HTR-8/SVneo (cell line): ENCODE data around the gene COL6A2.

Experiments used
- DNase-seq: peaks from one replicate; pipeline ENCODE4 v3.0.0; 2011; ENCODE audit warnings: low spot score, mixed read lengths; ENCODE audit not compliant: insufficient read length
- FAIRE-seq: peaks from 2 replicates; lab custom pipeline; 2011; peaks lifted over from hg19 to GRCh38; lab: Jason Lieb, UNC

COL6A2 gene

DNA sequence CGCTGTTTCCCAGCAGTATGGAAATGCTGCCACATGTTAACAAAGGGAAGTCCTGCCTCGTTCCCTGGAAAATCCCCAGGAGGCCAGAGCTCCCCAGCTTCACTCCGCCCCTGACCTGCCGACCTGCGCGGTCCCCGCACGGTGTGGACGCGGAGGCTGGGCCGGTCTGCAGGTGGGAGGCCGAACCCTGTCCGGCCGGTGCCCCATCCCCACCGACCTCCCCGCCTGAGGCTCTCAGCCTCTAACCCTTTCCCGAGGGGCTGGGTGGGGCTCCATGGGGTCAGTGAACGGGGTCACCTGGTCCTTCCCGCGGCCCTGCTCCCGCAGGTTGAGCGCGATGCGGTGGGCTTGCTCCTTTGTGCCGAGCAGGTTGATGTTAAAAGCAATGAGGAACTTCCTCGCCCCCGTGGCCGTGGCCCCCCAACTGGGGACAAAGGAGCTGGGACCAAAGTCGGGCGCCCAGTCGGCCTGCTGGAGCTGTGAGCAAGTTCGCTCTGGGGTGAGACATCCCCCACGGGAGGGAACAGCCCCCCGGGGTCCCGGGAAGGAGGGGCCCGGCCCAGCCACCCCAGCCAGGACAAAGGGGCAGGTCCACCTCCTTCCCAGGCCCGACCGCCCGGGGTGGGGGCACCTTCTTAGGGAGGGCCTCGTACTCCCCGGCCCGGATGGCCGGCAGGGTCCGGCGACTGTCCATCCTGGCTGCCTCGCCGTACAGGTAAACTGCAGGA, 53.5 kb downstream of the COL6A2 start:
- DNase-seq (no peak), FAIRE-seq (no peak)

DNA sequence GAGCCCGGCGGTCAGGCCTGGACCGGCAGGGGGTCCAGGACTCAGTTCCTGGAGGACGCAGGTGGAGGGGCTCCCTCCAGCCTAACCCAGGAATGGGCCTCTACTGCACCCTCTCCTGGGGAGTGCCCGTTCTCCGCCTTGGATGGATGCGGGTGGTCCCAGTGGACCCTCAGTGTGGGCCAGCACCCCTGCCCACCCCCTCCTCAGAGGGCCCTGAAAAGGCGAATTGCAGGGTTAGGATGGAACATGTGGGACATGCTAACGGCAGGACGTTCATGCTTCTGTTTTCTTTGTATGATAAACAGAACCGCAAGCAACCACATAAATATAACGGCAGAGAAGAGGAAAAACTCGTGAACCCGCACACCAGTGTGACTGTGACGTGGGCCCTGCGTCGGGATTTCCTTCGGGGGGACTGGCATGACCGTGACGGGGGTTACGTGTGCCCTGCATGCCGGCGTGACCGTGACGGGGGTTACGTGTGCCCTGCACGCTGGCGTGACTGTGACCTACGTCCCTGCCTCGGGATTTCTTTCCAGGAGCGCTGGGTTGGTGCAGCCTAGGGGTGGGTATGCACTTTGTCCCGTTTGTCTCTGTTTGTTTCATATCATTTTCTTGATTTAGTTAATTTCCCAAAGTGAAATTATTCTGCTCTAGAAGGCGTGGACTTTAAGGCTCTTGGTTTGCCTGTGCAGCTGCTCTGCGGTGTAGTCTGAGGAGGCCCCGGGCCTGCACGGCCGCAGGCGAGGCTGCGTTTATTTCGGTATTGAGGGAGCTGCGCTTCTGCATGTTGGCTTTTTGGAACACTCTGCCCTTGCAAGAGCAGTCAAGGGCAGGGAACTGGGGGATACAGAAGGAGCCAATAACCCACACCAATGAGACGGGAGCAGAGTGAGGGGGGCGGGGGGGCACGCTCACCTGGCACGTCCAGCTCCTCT, 54.3 kb downstream of the COL6A2 start:
- DNase-seq, result no peak
- no peak for FAIRE-seq

DNA sequence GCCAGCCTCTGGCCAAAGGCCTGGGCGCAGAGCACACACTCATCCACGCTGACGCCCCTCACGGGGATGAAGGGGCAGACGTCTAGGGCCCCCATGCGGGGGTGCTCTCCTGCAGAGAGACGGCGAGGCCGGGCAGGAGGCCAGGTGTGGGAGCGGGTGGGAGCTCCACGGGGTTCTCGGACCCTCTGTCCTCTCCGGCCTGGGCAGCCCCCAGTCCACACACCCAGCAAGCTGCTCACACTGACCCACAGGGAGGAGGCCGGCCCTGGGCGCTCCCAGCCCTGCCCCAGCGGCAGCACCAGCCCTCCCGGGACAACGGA, 55.0 kb downstream of the COL6A2 start:
- no peak for FAIRE-seq

DNA sequence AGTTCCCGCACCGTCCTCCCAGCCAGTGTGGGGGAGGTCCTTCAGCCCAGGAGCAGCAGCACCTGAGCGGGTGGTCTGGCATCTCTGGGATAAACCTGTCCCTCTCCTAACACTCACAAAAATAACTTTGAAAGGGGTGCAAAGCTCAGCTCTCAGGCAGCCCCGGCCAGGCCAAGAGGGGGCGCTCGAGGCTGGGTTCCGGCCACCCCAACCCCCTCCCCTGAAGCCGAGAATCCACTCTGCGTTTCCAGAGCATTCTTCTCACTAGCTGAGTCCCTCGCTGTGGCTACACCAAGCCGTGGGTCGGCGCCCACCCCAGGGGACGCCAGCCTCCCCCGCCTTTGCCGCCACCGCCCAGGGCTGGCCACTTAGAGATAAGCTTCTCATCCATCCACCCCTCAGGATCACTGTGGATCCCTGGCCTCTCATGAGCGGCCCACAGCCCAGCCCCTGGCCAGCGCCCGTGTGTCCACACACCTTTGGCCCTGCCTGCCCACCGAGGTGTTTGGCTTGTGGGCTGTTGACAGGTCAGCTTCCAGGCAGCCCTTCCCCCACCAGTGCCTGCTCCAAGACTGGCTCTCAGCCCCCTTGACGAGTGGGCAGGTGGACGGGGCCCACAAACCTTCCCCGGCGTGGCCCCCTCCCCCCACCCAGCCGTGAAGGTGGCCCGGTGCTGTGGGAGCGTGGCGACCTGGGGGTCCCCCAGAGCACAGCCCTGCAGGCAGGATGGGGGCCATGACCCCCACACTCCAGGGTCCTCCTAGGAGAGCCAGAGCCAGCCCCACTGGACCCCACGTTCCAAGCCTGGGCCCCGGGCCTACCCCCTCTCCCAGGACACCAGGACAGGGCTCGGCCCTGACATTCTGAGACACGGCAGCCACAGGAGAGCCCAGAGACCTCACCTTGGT, 55.6 kb downstream of the COL6A2 start:
- FAIRE-seq (no peak), DNase-seq (no peak)

More for the DNA sequence above, 55.0 kb downstream of the COL6A2 start:
- no peak for DNase-seq

DNA sequence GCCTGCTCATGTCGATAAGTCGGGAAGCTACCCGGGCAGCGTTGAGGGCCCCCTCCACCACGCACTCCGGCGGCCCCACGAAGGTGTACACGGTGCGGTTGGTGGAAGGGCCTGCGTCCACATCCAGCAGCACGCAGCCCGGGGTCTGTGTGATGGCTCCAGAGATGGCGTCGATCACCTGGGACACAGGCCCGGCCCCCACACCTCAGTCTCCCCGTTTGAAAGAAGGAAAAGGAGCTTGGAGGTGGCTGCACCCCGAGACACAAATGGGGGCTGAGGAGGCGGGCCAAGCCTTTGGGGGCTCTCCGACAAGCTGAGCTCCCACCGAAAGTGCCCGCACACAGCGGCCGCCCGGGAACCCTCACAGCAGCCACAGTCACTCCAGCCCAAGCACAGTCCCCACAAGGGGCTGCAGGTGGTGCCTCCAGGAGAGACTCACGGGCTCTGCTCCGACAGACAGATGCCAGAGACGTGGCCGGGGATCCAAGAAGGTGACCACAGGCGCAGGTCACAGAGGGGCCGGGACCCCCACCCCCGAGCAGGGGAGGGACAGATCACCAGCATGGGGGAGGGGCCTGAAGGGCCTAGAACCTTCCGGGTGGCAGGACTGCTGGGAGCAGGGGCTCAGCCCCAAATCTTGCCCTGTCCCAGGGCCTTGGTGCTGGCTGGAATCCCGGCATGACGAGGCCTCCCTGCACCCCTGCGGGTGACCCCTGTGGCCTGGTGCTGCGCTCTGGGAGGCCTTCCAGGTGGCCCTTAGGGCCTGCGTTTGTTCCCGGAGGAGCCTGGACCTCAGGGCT, 56.4 kb downstream of the COL6A2 start:
- FAIRE-seq (no peak), DNase-seq (no peak)

DNA sequence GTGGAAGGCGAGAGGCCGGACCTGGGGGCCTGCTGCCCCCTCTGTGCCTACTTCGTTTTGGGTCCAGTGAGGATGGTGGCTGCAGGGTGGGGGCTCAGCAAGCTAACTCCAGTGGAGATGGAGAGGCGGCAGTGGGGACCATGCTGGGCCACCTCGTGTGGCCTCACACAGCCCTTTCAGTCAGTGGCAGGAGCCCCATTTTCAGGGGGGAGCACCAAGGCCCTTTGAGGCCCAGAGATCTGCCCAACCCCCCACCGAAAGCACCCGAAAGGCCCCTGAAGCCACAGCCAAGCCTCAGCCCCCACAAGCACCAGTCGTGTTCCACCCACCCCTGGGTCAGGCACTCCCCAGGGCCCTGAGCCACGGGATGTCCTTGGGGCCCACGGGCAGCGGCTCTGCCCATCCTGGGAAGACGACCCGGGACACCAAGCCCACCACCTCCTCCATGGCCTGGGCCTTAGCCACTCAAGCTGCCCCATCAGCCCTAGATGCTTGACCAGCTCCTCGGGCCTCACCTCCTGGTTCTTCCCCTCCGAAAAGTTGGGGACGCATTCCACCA, 57.1 kb downstream of the COL6A2 start:
- DNase-seq (no peak), FAIRE-seq (no peak)

DNA sequence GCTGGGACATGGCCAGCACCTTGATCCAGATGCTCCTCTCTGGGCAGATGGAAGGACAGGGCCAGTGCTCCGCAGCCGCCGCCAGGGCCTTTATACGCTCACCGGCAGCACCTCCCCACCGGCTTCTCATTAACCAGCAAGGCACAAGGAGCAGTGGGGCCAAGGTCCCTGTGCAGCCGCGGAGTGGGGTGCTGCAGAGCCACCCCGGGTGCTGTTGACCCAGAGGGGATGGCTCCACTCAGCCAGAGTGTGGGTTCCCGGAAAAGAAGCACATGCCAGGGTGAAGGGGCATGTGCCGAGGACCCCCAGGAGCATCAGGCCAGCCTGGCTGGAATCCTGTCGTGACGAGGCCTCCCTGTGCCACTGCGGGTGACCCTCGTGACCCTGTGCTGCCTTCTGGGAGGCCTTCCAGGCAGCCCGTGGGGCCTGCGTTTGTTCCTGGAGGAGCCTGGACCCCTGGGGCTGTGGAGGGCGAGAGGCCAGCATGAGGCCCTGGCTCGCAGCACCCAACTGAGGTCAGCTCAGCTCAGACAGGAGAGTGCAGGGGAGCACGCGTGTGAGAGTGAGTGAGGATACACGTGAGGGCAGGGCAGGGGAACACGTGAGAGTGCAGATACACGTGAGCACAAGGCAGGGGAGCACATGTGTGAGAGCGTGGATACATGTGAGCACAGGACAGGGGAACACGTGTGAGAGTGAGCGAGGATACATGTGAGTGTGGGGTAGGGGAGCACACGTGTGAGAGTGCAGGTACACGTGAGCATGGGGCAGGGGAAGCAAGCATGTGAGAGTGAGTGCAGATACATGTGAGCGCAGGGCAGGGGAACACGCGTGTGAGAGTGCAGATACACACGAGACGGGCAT, 57.8 kb downstream of the COL6A2 start, which contains the start of gene FTCD:
Gene FTCD, minus strand, starts transcription at position 66 of the 864 bp plus-strand sequence. Its CDS starts 56 bp downstream, at position 10.
- FAIRE-seq (peak; percentile 83), DNase-seq (no peak)

DNA sequence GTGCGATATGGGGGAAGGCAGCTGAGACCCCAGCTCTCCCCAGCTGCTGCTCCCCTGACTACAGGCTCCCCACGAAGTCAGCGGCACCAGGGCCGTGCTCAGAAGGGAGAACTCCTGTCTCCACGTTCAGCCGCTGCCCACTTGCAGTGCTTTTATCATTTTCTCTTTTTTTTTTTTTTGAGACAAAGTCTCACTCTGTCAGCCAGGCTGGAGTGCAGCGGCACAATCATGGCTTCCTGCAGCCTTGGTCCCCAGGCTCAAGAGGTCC, 58.4 kb downstream of the COL6A2 start:
- no peak for DNase-seq
- no peak for FAIRE-seq

DNA sequence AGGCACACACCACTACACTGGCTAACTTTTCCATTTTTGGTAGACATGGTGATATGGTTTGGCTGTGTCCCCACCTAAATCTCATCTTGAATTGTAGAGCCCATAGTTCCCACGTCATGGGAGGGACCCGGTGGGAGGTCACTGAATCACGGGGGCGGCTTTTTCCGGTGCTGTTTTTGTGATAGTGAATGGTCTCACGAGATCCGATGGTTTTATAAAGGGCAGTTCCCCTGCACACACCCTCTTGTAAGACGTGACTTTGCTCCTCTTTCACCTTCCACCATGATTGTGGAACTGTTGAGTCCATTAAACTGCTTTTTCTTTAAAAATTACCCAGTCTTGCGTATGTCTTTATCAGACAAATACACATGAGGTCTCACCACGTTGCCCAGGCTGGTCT, 58.8 kb downstream of the COL6A2 start:
- no peak for DNase-seq
- no peak for FAIRE-seq

DNA sequence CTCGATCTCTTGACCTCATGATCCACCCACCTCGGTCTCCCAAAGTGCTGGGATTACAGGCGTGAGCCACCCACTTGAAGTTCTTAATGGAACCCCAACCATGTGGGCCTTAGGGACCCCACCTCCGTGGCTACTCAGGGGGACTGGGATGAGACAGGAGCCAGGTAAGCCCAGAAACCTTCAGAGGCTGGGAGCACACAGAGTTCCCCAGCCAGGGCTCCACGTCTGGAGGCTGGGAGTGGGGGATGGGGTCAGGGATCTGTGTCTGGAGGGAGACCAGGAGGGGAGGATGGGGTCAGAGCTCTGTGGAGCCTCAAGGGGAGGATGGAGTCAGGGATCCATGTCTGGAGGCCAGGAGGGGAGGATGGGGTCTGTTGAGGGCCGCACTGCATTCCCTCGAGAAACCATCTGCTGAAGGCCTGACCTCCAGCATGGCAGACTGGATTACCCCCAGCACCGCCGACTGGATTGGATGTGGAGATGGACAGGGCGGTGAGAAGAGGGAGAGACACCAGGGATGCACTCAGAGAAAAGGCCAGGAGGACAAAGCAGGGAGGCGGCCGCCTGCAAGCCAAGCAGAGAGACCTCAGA, 59.6 kb downstream of the COL6A2 start:
- DNase-seq, result no peak
- FAIRE-seq, result no peak

DNA sequence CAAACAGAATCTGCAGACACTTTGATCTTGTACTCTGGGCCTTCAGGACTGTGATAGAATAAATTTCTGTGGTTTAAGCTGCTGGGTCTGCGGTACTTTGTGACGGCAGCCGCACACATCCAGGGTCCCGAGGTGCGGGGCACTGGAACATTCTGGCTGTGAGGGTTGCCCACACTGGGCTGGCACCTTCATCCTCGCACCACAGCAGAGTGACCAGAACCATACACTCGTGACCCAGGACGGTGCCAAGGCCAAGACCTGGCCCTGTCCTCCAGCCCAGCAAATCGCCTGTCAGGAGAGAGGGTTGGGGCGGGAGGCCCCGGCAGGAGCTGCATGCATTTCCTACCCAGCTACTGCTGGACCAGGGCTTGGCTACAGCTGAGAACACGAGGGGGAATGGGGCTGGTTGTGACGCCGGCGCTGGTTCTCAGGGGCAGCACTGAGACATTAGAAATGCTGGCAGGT, 60.1 kb downstream of the COL6A2 start:
- FAIRE-seq (no peak), DNase-seq (no peak)

DNA sequence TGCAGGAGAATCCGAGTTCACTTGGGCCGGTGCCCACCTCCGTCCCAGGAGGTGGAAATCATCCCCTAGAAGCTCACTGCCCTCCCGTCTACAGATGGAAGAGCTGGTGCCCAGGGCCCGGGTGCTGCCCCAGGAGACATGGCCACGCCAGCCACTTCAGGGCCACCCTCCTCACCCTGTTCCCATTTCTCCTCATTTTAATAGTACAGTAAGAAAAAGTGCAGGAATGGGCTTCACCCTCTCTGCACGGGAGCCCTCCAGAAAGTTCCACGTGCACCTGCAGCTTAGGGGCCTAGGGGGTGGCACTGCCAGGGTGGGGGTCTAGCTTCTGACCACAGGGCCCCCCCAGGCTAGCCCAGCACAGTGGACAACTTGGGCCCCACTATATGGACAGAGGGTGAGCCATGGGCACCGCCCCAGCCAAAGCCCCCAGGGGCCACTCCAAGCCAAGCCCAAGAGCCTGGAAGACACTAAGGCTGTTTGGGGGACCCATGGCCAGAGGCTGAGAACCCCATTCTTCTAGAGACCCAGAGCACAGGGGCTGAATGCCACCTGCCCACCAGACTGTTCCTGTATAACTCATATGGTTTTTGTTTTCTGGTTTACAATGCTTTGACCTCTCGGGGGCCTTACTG, 60.9 kb downstream of the COL6A2 start:
- FAIRE-seq (no peak), DNase-seq (no peak)

DNA sequence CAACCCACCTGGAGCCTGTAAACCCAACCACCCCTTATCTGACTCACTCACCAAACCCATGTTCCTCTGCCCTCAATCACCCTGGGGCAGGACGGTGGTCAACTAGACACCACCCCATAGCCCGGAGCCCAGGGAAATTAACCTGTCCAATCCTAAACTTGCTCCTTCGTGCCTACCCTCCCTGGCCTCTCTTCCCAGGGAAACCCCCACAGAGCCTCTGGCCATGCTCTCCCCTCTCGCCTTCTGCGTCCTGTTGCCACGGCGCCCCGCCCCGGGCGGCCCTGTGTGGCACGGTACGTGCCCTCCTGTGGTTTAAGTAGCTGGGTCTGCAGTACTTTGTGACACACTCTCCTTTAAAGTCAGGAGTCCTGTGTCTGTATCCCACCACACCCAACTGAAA, 61.5 kb downstream of the COL6A2 start:
- FAIRE-seq, result no peak
- no peak for DNase-seq

DNA sequence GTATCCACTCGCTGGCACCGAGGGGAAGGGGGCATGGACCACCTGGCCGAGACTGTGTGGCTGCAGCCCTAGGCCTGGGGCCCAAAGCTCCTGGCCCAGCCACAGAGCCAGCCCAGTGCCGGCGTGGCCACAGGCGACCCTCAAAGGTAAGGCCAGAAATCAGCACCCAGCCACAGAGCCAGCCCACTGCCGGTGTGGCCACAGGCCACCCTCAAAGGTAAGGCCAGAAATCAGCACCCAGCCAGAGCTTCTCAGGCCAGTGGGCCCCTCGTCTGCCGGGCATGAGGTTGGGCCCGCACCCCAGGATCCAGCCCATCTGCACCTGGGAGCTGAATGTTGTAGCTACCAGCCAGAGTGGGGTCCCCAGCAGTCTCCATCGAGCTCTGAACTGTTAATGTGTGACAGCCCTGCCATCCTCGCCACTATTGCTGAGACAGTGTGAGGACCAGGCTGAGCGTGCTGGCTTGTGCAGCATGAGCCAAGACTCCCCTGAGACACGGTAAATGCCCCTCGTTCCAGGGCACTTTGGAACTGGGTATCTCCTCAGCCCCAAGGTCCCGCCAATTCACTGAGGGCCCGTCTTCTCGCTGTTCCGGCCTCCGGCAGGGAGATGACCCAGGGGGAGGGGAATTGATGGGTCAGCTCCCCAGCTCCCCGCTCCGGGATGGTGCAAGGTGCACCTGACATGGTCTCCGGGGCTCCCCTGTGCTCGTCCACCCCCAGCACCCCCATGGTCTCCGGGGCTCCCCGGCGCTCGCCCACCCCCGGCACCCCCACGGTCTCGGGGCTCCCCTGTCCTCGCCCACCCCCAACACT, 62.1 kb downstream of the COL6A2 start:
- DNase-seq, result no peak
- FAIRE-seq, result no peak

DNA sequence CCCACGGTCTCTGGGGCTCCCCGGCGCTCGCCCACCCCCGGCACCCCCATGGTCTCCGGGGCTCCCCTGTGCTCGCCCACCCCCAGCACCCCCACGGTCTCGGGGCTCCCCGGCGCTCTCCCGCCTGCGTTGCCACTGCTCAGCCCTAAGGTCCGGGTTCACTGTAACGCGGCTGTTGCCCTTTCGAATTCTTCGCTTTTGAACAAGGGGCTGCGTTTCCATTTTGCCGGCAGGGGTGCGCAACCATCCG, 62.7 kb downstream of the COL6A2 start:
- DNase-seq, result no peak
- FAIRE-seq, result no peak

DNA sequence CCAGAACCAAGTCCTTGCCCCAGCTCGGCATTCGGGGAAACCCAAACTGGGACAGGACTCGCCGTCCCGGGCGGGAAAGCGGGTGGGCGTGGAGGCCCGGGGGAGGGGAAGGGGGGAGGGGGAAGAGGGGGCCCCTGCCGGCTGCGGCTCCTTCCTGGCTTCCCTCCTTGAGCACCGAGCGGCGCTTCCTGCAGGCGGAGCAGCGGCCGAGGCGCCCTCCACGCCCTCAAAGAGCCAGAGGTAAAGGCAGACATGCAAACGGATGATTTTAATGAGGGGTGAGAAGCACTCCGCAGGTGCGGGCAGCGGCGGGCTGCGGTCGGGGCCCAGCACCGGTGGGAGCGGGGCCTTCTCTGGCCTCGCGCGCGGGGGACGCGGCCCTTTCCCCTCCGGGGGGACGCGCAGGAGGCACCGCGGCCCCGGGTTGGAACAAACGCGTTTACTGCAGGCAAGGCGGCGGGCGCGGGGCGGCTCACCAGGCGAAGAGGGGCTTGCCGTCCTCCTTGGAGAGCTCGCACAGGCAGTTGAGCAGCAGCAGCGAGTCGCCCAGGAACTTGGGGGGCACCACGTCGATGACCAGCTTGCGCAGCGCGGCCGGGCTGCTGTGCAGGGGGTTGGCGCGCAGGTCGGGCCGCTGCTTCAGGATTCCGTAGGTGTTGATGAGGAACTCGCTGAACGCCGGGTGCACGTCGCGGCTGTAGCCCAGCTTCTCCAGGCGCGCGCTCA, 63.2 kb downstream of the COL6A2 start:
- FAIRE-seq (no peak), DNase-seq (no peak)
